HepG2 (cell line): ENCODE results near the gene EPPIN. TPM values are rescaled to one million over a fixed set of nuclear protein-coding genes. Genes with fewer than 3 reads are reported as not detected.

Experiments
- ATAC-seq: fragments of 200-7000 bp; cut with Tn5 transposase; 3 replicates; pipeline ENCODE4 v1.9.1; 2020; ENCODE audit warnings: mild to moderate bottlenecking, moderate library complexity
- BruUV-seq: library from RNA; stranded (reverse); fragments of 400-500 nt; replicated peaks from 2 replicates; lab custom pipeline; 2021; lab: Mats Ljungman, UMichigan
- CTCF ChIA-PET: fragments of 300-600 bp; formaldehyde crosslinking; extraction: SDS; loops from one replicate; lab custom pipeline; 2021; ENCODE audit warnings: low total read pairs, inconsistent platforms, low intra/inter-chr PET ratio; lab: Yijun Ruan, JAX
- POLR2A ChIA-PET: fragments of 350-600 bp; sonication (Branson Sonifier 250); formaldehyde crosslinking; loops from one replicate; lab custom pipeline; 2020; ENCODE audit warnings: antibody characterized with exemption, inconsistent platforms; lab: Yijun Ruan, JAX
- DNase-seq: peaks from one replicate; pipeline ENCODE4 v3.0.0-alpha.2; 2015; ENCODE audit warnings: low spot score
- FAIRE-seq: peaks from 3 replicates; lab custom pipeline; 2011; peaks lifted over from hg19 to GRCh38; lab: Jason Lieb, UNC
- H2AFZ ChIP-seq: one replicate; pipeline ENCODE4 v1.6.1; 2011; ENCODE audit warnings: low read length, inconsistent platforms
- H3K27ac ChIP-seq: fragments of 300-600 bp; 3 replicates; pipeline ENCODE4 v1.8.0; 2011; ENCODE audit warnings: mixed run types, mild to moderate bottlenecking, mixed read lengths, low read length, inconsistent platforms; ENCODE audit not compliant: insufficient read depth; ENCODE audit errors: extremely low read length
- H3K27me3 ChIP-seq, 2 experiments: fragments of 200-600 bp in 1 of 2; 2 replicates in 1 of 2; 3 replicates in 1 of 2; pipeline versions ENCODE4 v1.6.0 to v1.8.0; 2011; ENCODE audit warnings: low read length in 2 of 2, mild to moderate bottlenecking in 2 of 2, moderate library complexity in 2 of 2, inconsistent platforms in 1 of 2; ENCODE audit not compliant: insufficient read depth in 2 of 2, control insufficient read depth in 1 of 2
- H3K36me3 ChIP-seq, 2 experiments: fragments of 200-600 bp in 1 of 2; replicated peaks in 1 of 2; 2 replicates in 1 of 2; 3 replicates in 1 of 2; pipeline versions ENCODE4 v1.5.1 to v1.8.0; 2011; ENCODE audit warnings: low read length in 2 of 2, inconsistent platforms in 1 of 2; ENCODE audit not compliant: insufficient read depth in 2 of 2, control insufficient read depth in 1 of 2
- H3K4me1 ChIP-seq: 2 replicates; pipeline ENCODE4 v1.5.1; 2012; ENCODE audit warnings: low read length, inconsistent platforms; ENCODE audit not compliant: insufficient read depth
- H3K4me2 ChIP-seq: 2 replicates; pipeline ENCODE4 v1.6.0; 2011; ENCODE audit warnings: low read depth, low read length, inconsistent platforms
- H3K4me3 ChIP-seq, 3 experiments: fragments of 200-600 bp in 1 of 3; sonication (generic), shearing (Covaris generic) in 1 of 3; replicated peaks in 1 of 3; 2 replicates each; pipeline ENCODE4 v1.5.1; 2011 to 2016; ENCODE audit warnings: low read length in 3 of 3, inconsistent platforms in 2 of 3, low read depth in 2 of 3, mild to moderate bottlenecking in 2 of 3, control low read depth in 1 of 3, mixed read lengths in 1 of 3; ENCODE audit not compliant: insufficient read depth in 1 of 3
- H3K79me2 ChIP-seq: one replicate; pipeline ENCODE4 v1.6.1; 2011; ENCODE audit warnings: low read length, inconsistent platforms; ENCODE audit not compliant: insufficient read depth
- H3K9ac ChIP-seq: 2 replicates; pipeline ENCODE4 v1.6.0; 2011; ENCODE audit warnings: mild to moderate bottlenecking, low read depth, low read length, inconsistent platforms; ENCODE audit not compliant: insufficient read depth
- H3K9me3 ChIP-seq: 2 replicates; pipeline ENCODE4 v1.5.1; 2012; ENCODE audit warnings: mild to moderate bottlenecking, low read length
- H4K20me1 ChIP-seq: 2 replicates; pipeline ENCODE4 v1.6.0; 2011; ENCODE audit warnings: inconsistent platforms, mild to moderate bottlenecking, low read length, moderate library complexity; ENCODE audit not compliant: insufficient read depth
- CBX2 ChIP-seq, 2 experiments: fragments of 200-600 bp in 1 of 2; sonication (generic); formaldehyde crosslinking in 1 of 2; IDR thresholded peaks; 2 replicates each; pipeline versions ENCODE4 v1.7.0 to v1.8.1; 2018 to 2022; ENCODE audit warnings: low read depth in 2 of 2, low read length in 1 of 2, mild to moderate bottlenecking in 1 of 2, missing genetic modification reagents in 1 of 2
- HNRNPK ChIP-seq: fragments of 200-400 bp; formaldehyde crosslinking; IDR thresholded peaks from 2 replicates; pipeline ENCODE4 v1.6.1; 2018; ENCODE audit warnings: low read length, low read depth, moderate library complexity, mild to moderate bottlenecking; ENCODE audit not compliant: poor library complexity, severe bottlenecking
- MTA1 ChIP-seq: sonication (generic); formaldehyde crosslinking; IDR thresholded peaks from 2 replicates; pipeline ENCODE4 v1.4.0; 2020; ENCODE audit warnings: missing genetic modification reagents, mild to moderate bottlenecking, borderline replicate concordance
- WGBS: methylation state at CpG from one replicate; pipeline ENCODE4 v1.1.6; 2017; ENCODE audit warnings: low lambda C conversion rate; 5-methylcytosine and 5-hydroxymethylcytosine counted together
- in situ Hi-C: cut with HindIII; loops from 2 replicates; pipeline ENCODE4 v1.10.0; 2017; ENCODE audit warnings: low pct_unique_long_range_greater_than_20kb; ENCODE audit not compliant: extremely low pct_ligation_motif_present
- intact Hi-C: fragments of 100-400 bp; cut with micrococcal nuclease; formaldehyde crosslinking; loops from one replicate; pipeline ENCODE4 v1.10.0; 2022; ENCODE audit not compliant: unreplicated experiment
- polyA plus RNA-seq, 8 experiments: library from polyadenylated mRNA; depleted of rRNA in 3 of 8; stranded (reverse) in 7 of 8; unstranded in 1 of 8; fragments of >200 nt; fragmentation: Illumina TruSeq in 4 of 8; extraction: Trizol in 4 of 8; gene quantifications; 2 replicates each; pipeline versions ENCODE4 v1.2.1 to v1.2.3, GENCODE V29; 2011 to 2016; ENCODE audit warnings: low read depth in 4 of 8, missing spikeins in 1 of 8, mixed read lengths in 1 of 8; ENCODE audit not compliant: insufficient read depth in 1 of 8
- total RNA-seq, 5 experiments: library from RNA; depleted of rRNA; stranded (reverse); fragments of >200 nt; fragmentation: Illumina TruSeq; extraction: Trizol; gene quantifications; 2 replicates each; pipeline ENCODE4 v1.2.3, GENCODE V29; 2016; ENCODE audit warnings: low read depth in 1 of 5
- TF ChIP-seq, protein P1 (sequence below): sonication (generic); formaldehyde crosslinking; IDR thresholded peaks from 2 replicates; pipeline ENCODE4 v1.8.0; 2022; ENCODE audit warnings: mild to moderate bottlenecking, missing genetic modification reagents, moderate library complexity
- TF ChIP-seq, protein P2 (sequence below): sonication (generic); formaldehyde crosslinking; IDR thresholded peaks from 2 replicates; pipeline ENCODE4 v1.9.0; 2021; ENCODE audit warnings: missing genetic modification reagents, mild to moderate bottlenecking, borderline replicate concordance
- TF ChIP-seq, protein P3 (sequence below): sonication (generic); formaldehyde crosslinking; IDR thresholded peaks from 2 replicates; pipeline ENCODE4 v1.4.0; 2020; ENCODE audit warnings: missing genetic modification reagents
- TF ChIP-seq, protein P4 (sequence below): IDR thresholded peaks from 2 replicates; pipeline ENCODE4 v1.6.1; 2016; ENCODE audit warnings: mild to moderate bottlenecking
- TF ChIP-seq, protein P5 (sequence below): sonication (generic); formaldehyde crosslinking; conservative IDR thresholded peaks from 2 replicates; pipeline ENCODE4 v1.8.0; 2022; ENCODE audit warnings: low read depth, missing genetic modification reagents

The EPPIN gene
- total and polyA plus RNA-seq, 2 of the 13 experiments (the other 11 are each of a cell fraction or from before 2014, with no cell fraction given) = not detected

DNA sequence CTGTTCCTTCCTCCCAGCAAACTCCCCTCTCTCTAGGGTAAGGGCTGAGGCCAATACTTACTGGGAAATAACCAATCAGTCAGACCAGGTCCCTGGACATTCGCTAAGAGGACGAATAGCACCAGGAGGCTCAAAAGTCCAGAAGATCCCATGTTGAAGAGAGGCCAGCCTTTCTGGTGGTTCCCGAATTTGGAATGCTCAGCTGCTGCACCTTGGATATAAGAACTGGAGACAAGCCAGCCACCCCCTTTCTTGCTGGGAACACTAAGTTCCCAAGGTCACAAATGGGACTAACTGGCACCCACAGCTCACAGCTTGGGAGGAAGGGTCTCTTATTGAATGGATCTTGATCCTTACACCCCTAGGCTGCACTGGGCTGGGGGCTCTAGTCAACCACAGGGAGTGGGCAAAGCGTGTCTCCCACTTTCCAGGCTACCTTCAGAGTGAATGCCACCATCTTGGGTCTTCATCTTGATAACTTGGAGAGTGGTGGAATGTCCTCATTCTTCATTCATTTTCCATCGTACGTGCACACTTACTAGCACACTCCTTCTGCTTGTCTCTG is at the start of gene EPPIN (continued):
- TF ChIP-seq CBX2 (IDR thresholded peaks at IDR 0.05; ENCODE audit: low read depth, low read length) = no peak
- TF ChIP-seq CBX2 (CRISPR knock-in tag; IDR thresholded peaks at IDR 0.05; ENCODE audit: low read depth) = no peak
- TF ChIP-seq, protein P1, sequence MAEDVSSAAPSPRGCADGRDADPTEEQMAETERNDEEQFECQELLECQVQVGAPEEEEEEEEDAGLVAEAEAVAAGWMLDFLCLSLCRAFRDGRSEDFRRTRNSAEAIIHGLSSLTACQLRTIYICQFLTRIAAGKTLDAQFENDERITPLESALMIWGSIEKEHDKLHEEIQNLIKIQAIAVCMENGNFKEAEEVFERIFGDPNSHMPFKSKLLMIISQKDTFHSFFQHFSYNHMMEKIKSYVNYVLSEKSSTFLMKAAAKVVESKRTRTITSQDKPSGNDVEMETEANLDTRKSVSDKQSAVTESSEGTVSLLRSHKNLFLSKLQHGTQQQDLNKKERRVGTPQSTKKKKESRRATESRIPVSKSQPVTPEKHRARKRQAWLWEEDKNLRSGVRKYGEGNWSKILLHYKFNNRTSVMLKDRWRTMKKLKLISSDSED (CRISPR knock-in tag) = no peak
- TF ChIP-seq MTA1 (CRISPR knock-in tag) = no peak

DNA sequence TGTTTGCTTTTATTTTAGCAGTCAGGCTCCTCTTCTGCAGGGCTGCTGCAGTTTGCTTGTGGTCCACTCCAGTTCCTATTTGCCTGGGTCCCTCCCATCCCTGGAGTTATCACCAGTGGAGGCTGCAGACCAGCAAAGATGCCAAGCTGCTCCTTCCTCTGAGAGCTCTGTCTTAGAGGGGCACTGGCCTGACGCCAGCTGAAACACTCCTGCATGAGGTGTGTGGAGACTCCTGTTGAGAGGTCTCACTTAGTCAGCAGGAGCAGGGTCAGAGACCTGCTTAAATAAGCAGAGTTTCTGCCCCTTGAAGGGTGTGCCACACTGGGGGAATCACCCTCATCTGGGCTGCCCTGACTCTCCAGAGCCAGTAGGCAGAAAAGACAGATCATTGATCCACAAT is 48.0 kb upstream of the EPPIN start:
- intact Hi-C loops = no loop called here
- no TSS peak for BruUV-seq
- no peak overlapping the region for H2AFZ ChIP-seq
- ChIA-PET POLR2A (no interaction called here), CTCF (interaction anchor here (2.2 kb wide), 1 partner anchor 176 kb away, joined by 10 read pairs; no protein-coding TSS in a partner anchor)
- no peaks in the 10 kb centered on the region for H4K20me1 ChIP-seq
- no peak overlapping the region for H3K27ac ChIP-seq
- no peaks in the 10 kb centered on the region for H3K4me1 ChIP-seq
- H3K9me3 ChIP-seq = no peaks in the 10 kb centered on the region
- DNase-seq (no peak), FAIRE-seq (no peak), ATAC-seq (no peak)
- WGBS = 0% methylated on average over 1 of the region's 1 CpG
- no peaks in the 10 kb centered on the region for H3K27me3 ChIP-seq
- H3K4me3 ChIP-seq = no peak overlapping the region
- no peaks in the 10 kb centered on the region for H3K36me3 ChIP-seq
- H3K79me2 ChIP-seq = no peaks in the 10 kb centered on the region
- no peak overlapping the region for H3K4me2 ChIP-seq
- in situ Hi-C loops = loop anchor here (5.0 kb wide), 1 partner anchor 177 kb away; no protein-coding TSS in a partner anchor
- no peak overlapping the region for H3K9ac ChIP-seq
- TF ChIP-seq, protein P2, sequence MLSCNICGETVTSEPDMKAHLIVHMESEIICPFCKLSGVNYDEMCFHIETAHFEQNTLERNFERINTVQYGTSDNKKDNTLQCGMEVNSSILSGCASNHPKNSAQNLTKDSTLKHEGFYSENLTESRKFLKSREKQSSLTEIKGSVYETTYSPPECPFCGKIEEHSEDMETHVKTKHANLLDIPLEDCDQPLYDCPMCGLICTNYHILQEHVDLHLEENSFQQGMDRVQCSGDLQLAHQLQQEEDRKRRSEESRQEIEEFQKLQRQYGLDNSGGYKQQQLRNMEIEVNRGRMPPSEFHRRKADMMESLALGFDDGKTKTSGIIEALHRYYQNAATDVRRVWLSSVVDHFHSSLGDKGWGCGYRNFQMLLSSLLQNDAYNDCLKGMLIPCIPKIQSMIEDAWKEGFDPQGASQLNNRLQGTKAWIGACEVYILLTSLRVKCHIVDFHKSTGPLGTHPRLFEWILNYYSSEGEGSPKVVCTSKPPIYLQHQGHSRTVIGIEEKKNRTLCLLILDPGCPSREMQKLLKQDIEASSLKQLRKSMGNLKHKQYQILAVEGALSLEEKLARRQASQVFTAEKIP (CRISPR knock-in tag) = no peak
- TF ChIP-seq, protein P3, sequence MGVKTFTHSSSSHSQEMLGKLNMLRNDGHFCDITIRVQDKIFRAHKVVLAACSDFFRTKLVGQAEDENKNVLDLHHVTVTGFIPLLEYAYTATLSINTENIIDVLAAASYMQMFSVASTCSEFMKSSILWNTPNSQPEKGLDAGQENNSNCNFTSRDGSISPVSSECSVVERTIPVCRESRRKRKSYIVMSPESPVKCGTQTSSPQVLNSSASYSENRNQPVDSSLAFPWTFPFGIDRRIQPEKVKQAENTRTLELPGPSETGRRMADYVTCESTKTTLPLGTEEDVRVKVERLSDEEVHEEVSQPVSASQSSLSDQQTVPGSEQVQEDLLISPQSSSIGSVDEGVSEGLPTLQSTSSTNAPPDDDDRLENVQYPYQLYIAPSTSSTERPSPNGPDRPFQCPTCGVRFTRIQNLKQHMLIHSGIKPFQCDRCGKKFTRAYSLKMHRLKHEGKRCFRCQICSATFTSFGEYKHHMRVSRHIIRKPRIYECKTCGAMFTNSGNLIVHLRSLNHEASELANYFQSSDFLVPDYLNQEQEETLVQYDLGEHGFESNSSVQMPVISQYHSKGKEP (CRISPR knock-in tag) = no peak
- no peak for TF ChIP-seq HNRNPK
- TF ChIP-seq, protein P4, sequence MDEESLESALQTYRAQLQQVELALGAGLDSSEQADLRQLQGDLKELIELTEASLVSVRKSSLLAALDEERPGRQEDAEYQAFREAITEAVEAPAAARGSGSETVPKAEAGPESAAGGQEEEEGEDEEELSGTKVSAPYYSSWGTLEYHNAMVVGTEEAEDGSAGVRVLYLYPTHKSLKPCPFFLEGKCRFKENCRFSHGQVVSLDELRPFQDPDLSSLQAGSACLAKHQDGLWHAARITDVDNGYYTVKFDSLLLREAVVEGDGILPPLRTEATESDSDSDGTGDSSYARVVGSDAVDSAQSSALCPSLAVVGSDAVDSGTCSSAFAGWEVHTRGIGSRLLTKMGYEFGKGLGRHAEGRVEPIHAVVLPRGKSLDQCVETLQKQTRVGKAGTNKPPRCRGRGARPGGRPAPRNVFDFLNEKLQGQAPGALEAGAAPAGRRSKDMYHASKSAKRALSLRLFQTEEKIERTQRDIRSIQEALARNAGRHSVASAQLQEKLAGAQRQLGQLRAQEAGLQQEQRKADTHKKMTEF = no peak
- TF ChIP-seq, protein P5, sequence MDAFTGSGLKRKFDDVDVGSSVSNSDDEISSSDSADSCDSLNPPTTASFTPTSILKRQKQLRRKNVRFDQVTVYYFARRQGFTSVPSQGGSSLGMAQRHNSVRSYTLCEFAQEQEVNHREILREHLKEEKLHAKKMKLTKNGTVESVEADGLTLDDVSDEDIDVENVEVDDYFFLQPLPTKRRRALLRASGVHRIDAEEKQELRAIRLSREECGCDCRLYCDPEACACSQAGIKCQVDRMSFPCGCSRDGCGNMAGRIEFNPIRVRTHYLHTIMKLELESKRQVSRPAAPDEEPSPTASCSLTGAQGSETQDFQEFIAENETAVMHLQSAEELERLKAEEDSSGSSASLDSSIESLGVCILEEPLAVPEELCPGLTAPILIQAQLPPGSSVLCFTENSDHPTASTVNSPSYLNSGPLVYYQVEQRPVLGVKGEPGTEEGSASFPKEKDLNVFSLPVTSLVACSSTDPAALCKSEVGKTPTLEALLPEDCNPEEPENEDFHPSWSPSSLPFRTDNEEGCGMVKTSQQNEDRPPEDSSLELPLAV = no peak
